Fibroblast of mammary gland (primary cell): Measurements from ENCODE around the gene DIP2C.
A peak's percentile ranks its signal among the peaks of the same experiment; 100 is the strongest.

Source experiments
- DNase-seq: peaks from one replicate; pipeline ENCODE4 v3.0.0-alpha.2; 2010; ENCODE audit warnings: low read depth
- H3K4me3 ChIP-seq: 2 replicates; pipeline ENCODE4 v1.5.1; 2011; ENCODE audit warnings: low read depth, mild to moderate bottlenecking, low read length, moderate library complexity; ENCODE audit not compliant: control insufficient read depth
- CTCF ChIP-seq: conservative IDR thresholded peaks from 2 replicates; pipeline ENCODE4 v1.5.1; 2011; ENCODE audit warnings: low read depth, low read length, inconsistent platforms; ENCODE audit not compliant: control insufficient read depth, insufficient read depth

The DIP2C gene

DNA sequence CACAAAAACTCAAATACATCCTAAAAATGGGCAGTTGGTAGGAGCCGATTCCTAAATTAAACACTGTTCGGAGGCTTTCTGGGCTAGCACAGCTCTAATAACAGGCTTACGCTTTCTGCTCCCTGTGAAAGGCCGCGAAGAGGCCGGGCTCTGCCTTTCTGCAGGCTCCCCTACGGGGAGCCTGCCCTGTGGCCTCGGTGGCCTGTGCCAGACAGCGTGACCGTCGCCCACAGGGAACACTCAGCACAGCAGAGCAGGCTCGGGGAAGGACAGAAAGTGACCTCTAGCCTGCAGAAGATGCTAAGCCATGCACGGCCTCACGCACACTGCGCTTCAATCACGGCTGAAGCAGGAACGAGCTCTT lies 64.2 kb downstream of the DIP2C start:
- DNase-seq: no peak
- H3K4me3 ChIP-seq: no peak overlapping the region
- no peak for TF ChIP-seq CTCF

DNA sequence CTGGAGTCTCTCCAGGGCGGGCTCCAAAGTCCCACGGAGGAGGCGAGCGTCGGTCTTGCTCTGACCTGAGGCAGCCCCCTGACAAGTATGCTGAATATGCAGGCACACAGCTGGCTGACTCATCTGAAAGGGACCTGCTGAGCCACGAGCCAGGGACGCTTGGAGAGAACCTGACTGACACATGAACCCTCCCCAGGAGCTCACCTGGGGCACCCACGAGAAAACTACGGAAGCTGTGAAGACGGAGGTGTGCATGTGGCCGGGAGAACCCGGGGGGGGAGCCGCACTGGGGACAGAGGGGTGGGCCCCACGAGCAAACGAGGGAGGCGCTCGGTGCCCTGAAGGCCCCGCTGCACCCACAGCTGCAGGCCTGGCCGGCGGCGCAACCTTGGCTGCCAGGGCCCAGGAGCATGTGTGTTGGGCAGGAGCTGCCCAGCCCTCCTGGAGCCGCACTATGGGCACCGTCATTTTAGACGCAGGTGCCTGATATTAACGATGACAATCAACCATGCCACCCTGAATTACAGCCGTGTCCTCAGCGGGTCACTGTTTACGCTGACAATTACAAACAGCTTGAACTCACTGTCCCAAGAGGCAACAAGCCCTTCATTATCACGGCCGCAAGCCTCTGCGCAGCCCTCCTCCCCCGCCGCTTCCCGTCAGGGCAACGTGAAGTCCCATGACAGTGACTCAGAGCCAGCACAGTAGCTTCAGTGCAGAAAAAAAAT lies 64.7 kb downstream of the DIP2C start:
- DNase-seq: peak; percentile 93
- no peak overlapping the region for H3K4me3 ChIP-seq
- TF ChIP-seq CTCF: no peak

DNA sequence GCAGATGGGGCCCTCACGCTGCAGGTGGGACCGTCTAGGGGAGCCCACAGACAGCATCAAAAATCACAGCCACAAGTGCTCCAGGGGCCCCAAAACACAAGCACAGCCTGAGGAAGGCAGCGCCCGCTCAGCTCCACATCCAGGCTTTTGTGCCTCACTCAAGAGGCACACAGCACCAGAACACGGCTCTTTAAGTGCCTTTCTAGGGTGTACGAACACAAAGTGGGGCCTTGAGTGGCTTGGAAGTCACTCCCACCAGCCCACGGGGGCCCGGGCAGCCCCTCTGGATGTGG lies 65.2 kb downstream of the DIP2C start:
- no peak for TF ChIP-seq CTCF

GRCh38 chr10:623477-624311 lies 65.8 kb downstream of the DIP2C start:
- TF ChIP-seq CTCF: no peak
- no peak overlapping the region for H3K4me3 ChIP-seq
- no peak for DNase-seq

More for the DNA sequence above, 65.2 kb downstream of the DIP2C start:
- H3K4me3 ChIP-seq: no peak overlapping the region
- no peak for DNase-seq

DNA sequence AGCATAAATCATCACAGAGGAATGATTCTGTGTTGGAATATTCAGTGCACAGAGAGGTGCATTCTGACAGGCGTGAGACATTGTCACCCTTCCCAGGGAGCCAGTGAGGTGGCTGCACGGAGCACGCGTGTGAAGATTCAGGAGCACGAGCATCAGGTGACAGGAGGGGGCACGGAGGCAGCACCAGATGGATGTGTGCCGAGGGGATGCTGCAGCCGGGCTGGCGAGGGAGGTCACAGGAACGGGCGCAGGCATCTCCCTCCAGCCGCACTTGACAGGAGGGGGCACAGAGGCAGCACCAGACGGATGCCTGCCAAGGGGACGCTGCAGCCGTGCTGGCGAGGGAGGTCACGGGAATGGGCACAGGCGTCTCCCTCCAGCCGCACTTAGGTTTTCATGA lies 66.5 kb downstream of the DIP2C start:
- no peak for TF ChIP-seq CTCF
- no peak overlapping the region for H3K4me3 ChIP-seq
- DNase-seq: no peak

GRCh38 chr10:621981-622740 lies 67.3 kb downstream of the DIP2C start:
- DNase-seq: no peak
- TF ChIP-seq CTCF: no peak
- H3K4me3 ChIP-seq: no peak overlapping the region
